Parathyroid adenoma (tissue), 2 donors: ENCODE data around the gene RIOX2.

Source experiments
- H2AFZ ChIP-seq: fragments of 300-600 bp; sonication (generic); one replicate; pipeline ENCODE4 v1.7.0; 2017; ENCODE audit warnings: antibody characterized with exemption, mild to moderate bottlenecking
- H3K27ac ChIP-seq: fragments of 300-600 bp; sonication (generic); one replicate; pipeline ENCODE4 v1.7.0; 2017
- H3K27me3 ChIP-seq: fragments of 300-600 bp; sonication (generic); one replicate; pipeline ENCODE4 v1.7.0; 2017; ENCODE audit warnings: low read length; ENCODE audit not compliant: control insufficient read depth, insufficient read depth
- H3K36me3 ChIP-seq: fragments of 300-600 bp; sonication (generic); one replicate; pipeline ENCODE4 v1.7.0; 2017; ENCODE audit warnings: low read length; ENCODE audit not compliant: control insufficient read depth, insufficient read depth
- H3K4me1 ChIP-seq: fragments of 300-600 bp; sonication (generic); one replicate; pipeline ENCODE4 v1.7.0; 2017; ENCODE audit warnings: control low read depth
- H3K4me2 ChIP-seq: fragments of 300-600 bp; sonication (generic); one replicate; pipeline ENCODE4 v1.7.0; 2017; ENCODE audit warnings: low read length
- H3K4me3 ChIP-seq: fragments of 300-600 bp; sonication (generic); one replicate; pipeline ENCODE4 v1.7.0; 2017; ENCODE audit warnings: low read depth, low read length
- H3K79me2 ChIP-seq: fragments of 300-600 bp; sonication (generic); one replicate; pipeline ENCODE4 v1.7.0; 2017; ENCODE audit warnings: control low read depth
- H3K9ac ChIP-seq: fragments of 300-600 bp; sonication (generic); one replicate; pipeline ENCODE4 v1.7.0; 2017; ENCODE audit warnings: mild to moderate bottlenecking
- H3K9me3 ChIP-seq: fragments of 300-600 bp; sonication (generic); one replicate; pipeline ENCODE4 v1.7.0; 2017; ENCODE audit warnings: low read length; ENCODE audit not compliant: control insufficient read depth
- CTCF ChIP-seq: fragments of 300-600 bp; sonication (generic); IDR thresholded peaks from one replicate; pipeline ENCODE4 v1.7.0; 2017; ENCODE audit warnings: antibody characterized with exemption, mild to moderate bottlenecking
- donor health status: primary hyperparathyroidism.

RIOX2 gene

GRCh38 chr3:97952280-97952679 is 20.0 kb downstream of the RIOX2 start:
- no peak overlapping the region for H2AFZ ChIP-seq
- no peak overlapping the region for H3K4me2 ChIP-seq
- no peak overlapping the region for H3K9ac ChIP-seq
- H3K4me3 ChIP-seq = no peak overlapping the region
- H3K79me2 ChIP-seq = no peaks in the 10 kb centered on the region
- no peaks in the 10 kb centered on the region for H3K9me3 ChIP-seq
- no peaks in the 10 kb centered on the region for H3K36me3 ChIP-seq
- no peaks in the 10 kb centered on the region for H3K27me3 ChIP-seq
- no peaks in the 10 kb centered on the region for H3K4me1 ChIP-seq
- no peak overlapping the region for H3K27ac ChIP-seq
- no peak for TF ChIP-seq CTCF

GRCh38 chr3:97950360-97950759 is 21.9 kb downstream of the RIOX2 start:
- Histone ChIP-seq H3K4me3 (no peak overlapping the region), H3K27me3 (no peaks in the 10 kb centered on the region), H3K27ac (no peak overlapping the region), H3K36me3 (no peaks in the 10 kb centered on the region), H3K4me2 (no peak overlapping the region), H3K9ac (no peak overlapping the region), H3K4me1 (no peaks in the 10 kb centered on the region), H3K79me2 (no peaks in the 10 kb centered on the region), H3K9me3 (no peaks in the 10 kb centered on the region), H2AFZ (no peak overlapping the region)
- TF ChIP-seq CTCF = no peak

- H3K4me1 ChIP-seq = no peaks in the 10 kb centered on the region
- H2AFZ ChIP-seq = no peak overlapping the region
- no peaks in the 10 kb centered on the region for H3K36me3 ChIP-seq
- H3K27ac ChIP-seq = no peak overlapping the region
- H3K4me3 ChIP-seq = no peak overlapping the region
- H3K9ac ChIP-seq = no peak overlapping the region
- no peak overlapping the region for H3K4me2 ChIP-seq
- H3K9me3 ChIP-seq = no peaks in the 10 kb centered on the region
- TF ChIP-seq CTCF = no peak
- no peaks in the 10 kb centered on the region for H3K79me2 ChIP-seq
- H3K27me3 ChIP-seq = no peaks in the 10 kb centered on the region
Measured at GRCh38 chr3:97949743-97950142, 22.5 kb downstream of the RIOX2 start.

- Histone ChIP-seq H3K79me2 (no peaks in the 10 kb centered on the region), H3K4me3 (no peak overlapping the region), H3K27me3 (no peaks in the 10 kb centered on the region), H3K4me1 (no peaks in the 10 kb centered on the region), H3K36me3 (no peaks in the 10 kb centered on the region), H2AFZ (no peak overlapping the region), H3K4me2 (no peak overlapping the region), H3K27ac (no peak overlapping the region), H3K9ac (no peak overlapping the region), H3K9me3 (no peaks in the 10 kb centered on the region)
- TF ChIP-seq CTCF = no peak
Measured at GRCh38 chr3:97949110-97949485, 23.1 kb downstream of the RIOX2 start.

GRCh38 chr3:97948351-97949109 is 23.7 kb downstream of the RIOX2 start:
- Histone ChIP-seq H3K27ac (no peak overlapping the region), H3K79me2 (no peaks in the 10 kb centered on the region), H3K4me2 (no peak overlapping the region), H3K9ac (no peak overlapping the region), H3K4me1 (no peaks in the 10 kb centered on the region), H3K27me3 (no peaks in the 10 kb centered on the region), H3K4me3 (no peak overlapping the region), H3K36me3 (no peaks in the 10 kb centered on the region), H2AFZ (no peak overlapping the region), H3K9me3 (no peaks in the 10 kb centered on the region)
- TF ChIP-seq CTCF = no peak
